SK-N-SH (cell line): ENCODE results near the gene NR1H2. TPM values are rescaled to one million over a fixed set of nuclear protein-coding genes. Genes with fewer than 3 reads are reported as not detected.

Experiments
- CTCF ChIA-PET: fragments of 300-600, 350-600 bp; formaldehyde crosslinking; extraction: SDS; loops from one replicate; lab custom pipeline; 2021; lab: Yijun Ruan, JAX
- POLR2A ChIA-PET: fragments of 350-600 bp; sonication (Branson Sonifier 250); formaldehyde crosslinking; extraction: SDS; loops from one replicate; lab custom pipeline; 2020; ENCODE audit warnings: antibody characterized with exemption, inconsistent platforms; lab: Yijun Ruan, JAX
- DNase-seq: peaks from one replicate; pipeline ENCODE4 v3.0.0; 2012
- H2AFZ ChIP-seq: fragments of 200-600 bp; sonication (generic); 2 replicates; pipeline ENCODE4 v1.8.1; 2016; ENCODE audit warnings: antibody characterized with exemption, mild to moderate bottlenecking, low read depth
- H3F3A ChIP-seq: fragments of 200-600 bp; sonication (generic); replicated peaks from 2 replicates; pipeline ENCODE3; 2016; ENCODE audit warnings: antibody characterized with exemption, mild to moderate bottlenecking; ENCODE audit not compliant: insufficient read depth
- H3K27ac ChIP-seq, 2 experiments: fragments of 200-500 bp in 1 of 2; fragments of 200-600 bp in 1 of 2; sonication (Bioruptor generic) in 1 of 2; sonication (generic), shearing (Covaris generic) in 1 of 2; 2 replicates each; pipeline versions ENCODE4 v1.5.1 to v1.6.1; 2014 to 2016; ENCODE audit warnings: low read depth in 2 of 2, inconsistent platforms in 1 of 2, low read length in 1 of 2, mild to moderate bottlenecking in 1 of 2, mixed read lengths in 1 of 2
- H3K27me3 ChIP-seq: fragments of 200-600 bp; sonication (generic), shearing (Covaris generic); 2 replicates; pipeline ENCODE4 v1.6.1; 2016; ENCODE audit warnings: mixed run types; ENCODE audit not compliant: insufficient read depth
- H3K36me3 ChIP-seq, 2 experiments: fragments of 200-500 bp in 1 of 2; fragments of 200-600 bp in 1 of 2; sonication (Bioruptor generic) in 1 of 2; sonication (generic) in 1 of 2; replicated peaks in 1 of 2; 2 replicates each; pipeline versions ENCODE3 to v1.5.1; 2014 to 2016; ENCODE audit warnings: low read length in 1 of 2, mild to moderate bottlenecking in 1 of 2; ENCODE audit not compliant: insufficient read depth in 2 of 2, control insufficient read depth in 1 of 2
- H3K4me1 ChIP-seq, 2 experiments: fragments of 200-500 bp in 1 of 2; fragments of 200-600 bp in 1 of 2; sonication (Bioruptor generic) in 1 of 2; sonication (generic), shearing (Covaris generic) in 1 of 2; 2 replicates each; pipeline versions ENCODE4 v1.5.1 to v1.6.1; 2014 to 2016; ENCODE audit warnings: low read depth in 1 of 2, low read length in 1 of 2, mixed run types in 1 of 2; ENCODE audit not compliant: insufficient read depth in 2 of 2, control insufficient read depth in 1 of 2
- H3K4me2 ChIP-seq: fragments of 200-600 bp; sonication (generic), shearing (Covaris generic); 2 replicates; pipeline ENCODE4 v1.6.1; 2017; ENCODE audit warnings: mixed run types
- H3K4me3 ChIP-seq, 2 experiments: fragments of 200-500 bp in 1 of 2; fragments of 200-600 bp in 1 of 2; sonication (Bioruptor generic) in 1 of 2; sonication (generic), shearing (Covaris generic) in 1 of 2; 2 replicates each; pipeline versions ENCODE4 v1.5.1 to v1.8.1; 2014 to 2016; ENCODE audit warnings: low read depth in 2 of 2, inconsistent platforms in 1 of 2, low read length in 1 of 2, mild to moderate bottlenecking in 1 of 2, mixed read lengths in 1 of 2, moderate library complexity in 1 of 2
- H3K79me2 ChIP-seq: fragments of 200-600 bp; sonication (generic); 2 replicates; pipeline ENCODE4 v1.8.1; 2017; ENCODE audit warnings: mild to moderate bottlenecking; ENCODE audit not compliant: insufficient read depth
- H3K9ac ChIP-seq: fragments of 200-600 bp; sonication (generic); 2 replicates; pipeline ENCODE4 v1.6.1; 2017; ENCODE audit warnings: mixed run types
- H3K9me2 ChIP-seq: fragments of 200-600 bp; sonication (generic); 2 replicates; pipeline ENCODE4 v1.6.1; 2017; ENCODE audit warnings: mixed run types
- H3K9me3 ChIP-seq: fragments of 200-600 bp; sonication (generic); 2 replicates; pipeline ENCODE4 v1.6.1; 2017; ENCODE audit warnings: mixed run types, mild to moderate bottlenecking, moderate library complexity
- H4K20me1 ChIP-seq: fragments of 200-600 bp; sonication (generic); 2 replicates; pipeline ENCODE4 v1.6.1; 2017; ENCODE audit warnings: mild to moderate bottlenecking, mixed run types; ENCODE audit not compliant: insufficient read depth
- EZH2phosphoT487 ChIP-seq: fragments of 200-600 bp; sonication (generic); IDR thresholded peaks from 2 replicates; pipeline ENCODE4 v1.6.1; 2017; ENCODE audit warnings: low read depth, mixed run types, mild to moderate bottlenecking, antibody characterized with exemption, moderate library complexity, borderline replicate concordance
- FOSL2 ChIP-seq: IDR thresholded peaks from 2 replicates; pipeline ENCODE4 v1.4.0; 2012; ENCODE audit warnings: low read depth, mild to moderate bottlenecking, moderate library complexity, borderline replicate concordance
- FOXM1 ChIP-seq: IDR thresholded peaks from 2 replicates; pipeline ENCODE4 v1.4.0; 2012; ENCODE audit warnings: low read depth, mild to moderate bottlenecking
- GABPA ChIP-seq: IDR thresholded peaks from 2 replicates; pipeline ENCODE4 v1.4.0; 2012; ENCODE audit warnings: low read depth, mild to moderate bottlenecking
- JUND ChIP-seq: IDR thresholded peaks from 2 replicates; pipeline ENCODE4 v1.4.0; 2012
- MAX ChIP-seq: IDR thresholded peaks from 2 replicates; pipeline ENCODE4 v1.4.0; 2012; ENCODE audit warnings: low read depth
- NFIC ChIP-seq: IDR thresholded peaks from 2 replicates; pipeline ENCODE4 v1.4.0; 2012; ENCODE audit warnings: borderline replicate concordance
- RAD21 ChIP-seq: IDR thresholded peaks from 2 replicates; pipeline ENCODE4 v1.6.1; 2012; ENCODE audit warnings: mild to moderate bottlenecking, low read length
- RCOR1 ChIP-seq: fragments of 150-350 bp; IDR thresholded peaks from 2 replicates; pipeline ENCODE4 v1.6.1; 2017; ENCODE audit warnings: antibody characterized with exemption, low read length
- SIN3A ChIP-seq: IDR thresholded peaks from 2 replicates; pipeline ENCODE4 v1.6.1; 2012; ENCODE audit warnings: low read depth, mild to moderate bottlenecking, low read length, moderate library complexity, borderline replicate concordance
- WGBS: methylation state at CpG from one replicate; pipeline ENCODE4 v1.1.6; 2017; ENCODE audit warnings: low lambda C conversion rate; 5-methylcytosine and 5-hydroxymethylcytosine counted together
- polyA plus RNA-seq, 3 experiments: library from polyadenylated mRNA; depleted of rRNA; stranded (reverse); fragments of >200 nt; gene quantifications; 2 replicates each; pipeline ENCODE4 v1.2.3, GENCODE V29; 2012
- TF ChIP-seq, protein P1 (sequence below): IDR thresholded peaks from 2 replicates; pipeline ENCODE4 v1.6.1; 2012; ENCODE audit warnings: mild to moderate bottlenecking, low read depth, low read length, moderate library complexity
- TF ChIP-seq, protein P2 (sequence below): fragments of 150-350 bp; IDR thresholded peaks from 2 replicates; pipeline ENCODE4 v1.6.1; 2017; ENCODE audit warnings: antibody characterized with exemption, low read length, low read depth, borderline replicate concordance

The NR1H2 gene
- polyA plus RNA-seq, 1 of the 3 experiments (the other 2 are of a cell fraction): 108 TPM

DNA sequence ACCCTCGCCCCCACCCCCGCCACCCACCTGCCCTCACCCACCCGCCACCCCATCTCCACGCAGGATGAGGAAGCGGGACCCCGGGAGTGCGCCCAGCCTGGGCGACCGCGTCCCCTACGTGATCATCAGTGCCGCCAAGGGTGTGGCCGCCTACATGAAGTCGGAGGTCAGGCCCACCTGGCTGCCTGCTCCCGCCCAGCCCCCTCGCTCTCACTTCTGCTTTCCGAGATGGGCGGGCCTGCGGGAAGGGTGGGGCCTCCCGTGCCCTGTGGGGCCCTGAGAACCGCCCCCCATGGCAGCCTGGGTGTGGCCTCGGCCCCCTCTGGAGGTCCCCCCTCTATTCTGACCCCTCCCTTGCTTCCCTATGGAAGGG lies 39.4 kb downstream of the NR1H2 start (continued):
- TF ChIP-seq, protein P1, sequence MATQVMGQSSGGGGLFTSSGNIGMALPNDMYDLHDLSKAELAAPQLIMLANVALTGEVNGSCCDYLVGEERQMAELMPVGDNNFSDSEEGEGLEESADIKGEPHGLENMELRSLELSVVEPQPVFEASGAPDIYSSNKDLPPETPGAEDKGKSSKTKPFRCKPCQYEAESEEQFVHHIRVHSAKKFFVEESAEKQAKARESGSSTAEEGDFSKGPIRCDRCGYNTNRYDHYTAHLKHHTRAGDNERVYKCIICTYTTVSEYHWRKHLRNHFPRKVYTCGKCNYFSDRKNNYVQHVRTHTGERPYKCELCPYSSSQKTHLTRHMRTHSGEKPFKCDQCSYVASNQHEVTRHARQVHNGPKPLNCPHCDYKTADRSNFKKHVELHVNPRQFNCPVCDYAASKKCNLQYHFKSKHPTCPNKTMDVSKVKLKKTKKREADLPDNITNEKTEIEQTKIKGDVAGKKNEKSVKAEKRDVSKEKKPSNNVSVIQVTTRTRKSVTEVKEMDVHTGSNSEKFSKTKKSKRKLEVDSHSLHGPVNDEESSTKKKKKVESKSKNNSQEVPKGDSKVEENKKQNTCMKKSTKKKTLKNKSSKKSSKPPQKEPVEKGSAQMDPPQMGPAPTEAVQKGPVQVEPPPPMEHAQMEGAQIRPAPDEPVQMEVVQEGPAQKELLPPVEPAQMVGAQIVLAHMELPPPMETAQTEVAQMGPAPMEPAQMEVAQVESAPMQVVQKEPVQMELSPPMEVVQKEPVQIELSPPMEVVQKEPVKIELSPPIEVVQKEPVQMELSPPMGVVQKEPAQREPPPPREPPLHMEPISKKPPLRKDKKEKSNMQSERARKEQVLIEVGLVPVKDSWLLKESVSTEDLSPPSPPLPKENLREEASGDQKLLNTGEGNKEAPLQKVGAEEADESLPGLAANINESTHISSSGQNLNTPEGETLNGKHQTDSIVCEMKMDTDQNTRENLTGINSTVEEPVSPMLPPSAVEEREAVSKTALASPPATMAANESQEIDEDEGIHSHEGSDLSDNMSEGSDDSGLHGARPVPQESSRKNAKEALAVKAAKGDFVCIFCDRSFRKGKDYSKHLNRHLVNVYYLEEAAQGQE: no peak
- TF ChIP-seq EZH2phosphoT487 (no peak), NFIC (no peak), JUND (no peak), RAD21 (no peak)

- Histone ChIP-seq H3K9ac (no peak overlapping the region), H3K36me3 (no peaks in the 10 kb centered on the region), H3F3A (peaks cover 3% of the 10 kb centered on the region), H4K20me1 (no peaks in the 10 kb centered on the region), H3K4me3 (no peak overlapping the region), H3K27ac (no peak overlapping the region), H3K79me2 (no peaks in the 10 kb centered on the region), H3K27me3 (no peaks in the 10 kb centered on the region), H3K4me1 (no peaks in the 10 kb centered on the region; a peak in 1 of 4 replicates), H3K9me2 (no peaks in the 10 kb centered on the region), H3K4me2 (no peak overlapping the region), H2AFZ (no peak overlapping the region), H3K9me3 (no peaks in the 10 kb centered on the region)
- ChIA-PET POLR2A (no interaction called here), CTCF (interaction anchor here (0.6 to 5.3 kb wide), 12 partner anchors 9 to 200 kb away, joined by 3 to 23 read pairs (median 4); partner anchors contain the start of gene NAPSA)
- DNase-seq: no peak
- WGBS: 95% methylated on average over 11 of the region's 35 CpGs
- TF ChIP-seq, protein P1: no peak
- TF ChIP-seq EZH2phosphoT487 (no peak), MAX (no peak), FOXM1 (no peak), GABPA (no peak), RCOR1 (no peak), SIN3A (no peak), JUND (no peak), FOSL2 (no peak)
- TF ChIP-seq, protein P2, sequence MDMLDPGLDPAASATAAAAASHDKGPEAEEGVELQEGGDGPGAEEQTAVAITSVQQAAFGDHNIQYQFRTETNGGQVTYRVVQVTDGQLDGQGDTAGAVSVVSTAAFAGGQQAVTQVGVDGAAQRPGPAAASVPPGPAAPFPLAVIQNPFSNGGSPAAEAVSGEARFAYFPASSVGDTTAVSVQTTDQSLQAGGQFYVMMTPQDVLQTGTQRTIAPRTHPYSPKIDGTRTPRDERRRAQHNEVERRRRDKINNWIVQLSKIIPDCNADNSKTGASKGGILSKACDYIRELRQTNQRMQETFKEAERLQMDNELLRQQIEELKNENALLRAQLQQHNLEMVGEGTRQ: no peak
Observed at GRCh38 chr19:50416034-50416977, 40.0 kb downstream of the NR1H2 start.
